H1 (cell line): ENCODE data around the gene SLIT3. TPM values are rescaled to one million over a fixed set of nuclear protein-coding genes. Genes with fewer than 3 reads are reported as not detected.

ENCODE experiments used
- CTCF ChIA-PET: fragments of 300-600 bp; sonication (Branson Sonifier 250); formaldehyde crosslinking; loops from one replicate; lab custom pipeline; 2021; ENCODE audit not compliant: partially characterized antibody; lab: Charles Lee
- POLR2A ChIA-PET: fragments of 300-600 bp; sonication (Branson Sonifier 250); formaldehyde crosslinking; loops from one replicate; lab custom pipeline; 2021; ENCODE audit warnings: inconsistent platforms; ENCODE audit not compliant: partially characterized antibody; lab: Charles Lee
- DNase-seq, 2 experiments: peaks; one replicate each; pipeline versions ENCODE4 v3.0.0 to v3.0.0-alpha.2; 2010 to 2022; ENCODE audit warnings: low spot score in 2 of 2, low read depth in 1 of 2, mixed read lengths in 1 of 2
- FAIRE-seq: peaks from 2 replicates; lab custom pipeline; 2011; peaks lifted over from hg19 to GRCh38; lab: Jason Lieb, UNC
- H2AFZ ChIP-seq: 2 replicates; pipeline ENCODE4 v1.8.1; 2012; ENCODE audit warnings: low read length, inconsistent platforms
- H2AK5ac ChIP-seq: 2 replicates; pipeline ENCODE4 v1.6.1; 2013; ENCODE audit warnings: low read depth, low read length
- H2BK120ac ChIP-seq: replicated peaks from 2 replicates; pipeline ENCODE3; 2013; ENCODE audit warnings: low read depth, low read length, inconsistent platforms
- H2BK12ac ChIP-seq: 2 replicates; pipeline ENCODE4 v1.6.1; 2013; ENCODE audit warnings: low read depth, low read length
- H2BK15ac ChIP-seq: 2 replicates; pipeline ENCODE4 v1.6.1; 2013; ENCODE audit warnings: low read length
- H2BK20ac ChIP-seq: 2 replicates; pipeline ENCODE4 v1.6.1; 2013; ENCODE audit warnings: low read length
- H2BK5ac ChIP-seq: 2 replicates; pipeline ENCODE4 v1.6.1; 2013; ENCODE audit warnings: low read depth, low read length
- H3K14ac ChIP-seq: 2 replicates; pipeline ENCODE4 v1.6.1; 2013; ENCODE audit warnings: inconsistent platforms; ENCODE audit not compliant: insufficient read length
- H3K18ac ChIP-seq: 2 replicates; pipeline ENCODE4 v1.6.1; 2013; ENCODE audit warnings: low read length; ENCODE audit errors: extremely low read depth
- H3K23ac ChIP-seq: 2 replicates; pipeline ENCODE4 v1.6.1; 2013; ENCODE audit warnings: inconsistent platforms; ENCODE audit not compliant: insufficient read length
- H3K23me2 ChIP-seq: 2 replicates; pipeline ENCODE4 v1.6.1; 2013; ENCODE audit warnings: low read depth, low read length
- H3K27ac ChIP-seq: 2 replicates; pipeline ENCODE4 v1.6.1; 2011; ENCODE audit warnings: low read depth, low read length, inconsistent platforms
- H3K27me3 ChIP-seq, 4 experiments: replicated peaks in 1 of 4; 1 replicate in 1 of 4; 2 replicates in 3 of 4; pipeline versions ENCODE4 v1.6.1 to v1.8.1; 2011 to 2013; ENCODE audit warnings: low read length in 3 of 4, mild to moderate bottlenecking in 3 of 4, inconsistent platforms in 2 of 4, mixed read lengths in 2 of 4, moderate library complexity in 1 of 4; ENCODE audit not compliant: control insufficient read depth in 3 of 4, insufficient read depth in 3 of 4; ENCODE audit errors: extremely low read depth in 1 of 4
- H3K36me3 ChIP-seq, 4 experiments: 2 replicates each; pipeline versions ENCODE4 v1.6.1 to v1.8.1; 2011 to 2013; ENCODE audit warnings: mild to moderate bottlenecking in 4 of 4, low read length in 3 of 4, moderate library complexity in 2 of 4, control low read depth in 1 of 4, inconsistent platforms in 1 of 4; ENCODE audit not compliant: insufficient read depth in 4 of 4, control insufficient read depth in 2 of 4
- H3K4ac ChIP-seq: replicated peaks from 2 replicates; pipeline ENCODE3; 2013; ENCODE audit warnings: low read length, low read depth, mixed read lengths, inconsistent platforms; ENCODE audit not compliant: insufficient read length
- H3K4me1 ChIP-seq, 4 experiments: replicated peaks in 1 of 4; 1 replicate in 1 of 4; 2 replicates in 3 of 4; pipeline versions ENCODE4 v1.6.1 to v1.8.1; 2011 to 2013; ENCODE audit warnings: low read length in 3 of 4, inconsistent platforms in 2 of 4, mixed read lengths in 1 of 4; ENCODE audit not compliant: insufficient read depth in 4 of 4, control insufficient read depth in 3 of 4
- H3K4me2 ChIP-seq, 2 experiments: 2 replicates each; pipeline versions ENCODE4 v1.6.1 to v1.8.1; 2011 to 2013; ENCODE audit warnings: low read depth in 2 of 2, low read length in 2 of 2, control low read depth in 1 of 2, inconsistent platforms in 1 of 2, mild to moderate bottlenecking in 1 of 2; ENCODE audit not compliant: insufficient read depth in 1 of 2
- H3K4me3 ChIP-seq, 4 experiments: fragments of 200-600, 300-600 bp in 1 of 4; sonication (generic), shearing (Covaris generic), sonication (Bioruptor Twin) in 1 of 4; 2 replicates each; pipeline versions ENCODE4 v1.5.1 to v1.8.1; 2011 to 2016; ENCODE audit warnings: low read length in 4 of 4, low read depth in 3 of 4, control low read depth in 2 of 4, inconsistent platforms in 2 of 4, mild to moderate bottlenecking in 2 of 4, mixed read lengths in 1 of 4, moderate library complexity in 1 of 4; ENCODE audit not compliant: insufficient read depth in 2 of 4; ENCODE audit errors: extremely low read depth in 1 of 4
- H3K56ac ChIP-seq: replicated peaks from 2 replicates; pipeline ENCODE3; 2013; ENCODE audit warnings: low read depth, mild to moderate bottlenecking, mixed read lengths, low read length, inconsistent platforms; ENCODE audit not compliant: insufficient read length
- H3K79me1 ChIP-seq: 2 replicates; pipeline ENCODE4 v1.6.1; 2013; ENCODE audit warnings: low read depth, low read length, control low read depth
- H3K79me2 ChIP-seq, 2 experiments: 2 replicates each; pipeline versions ENCODE4 v1.6.1 to v1.8.1; 2012 to 2013; ENCODE audit warnings: low read length in 2 of 2, mild to moderate bottlenecking in 2 of 2, inconsistent platforms in 1 of 2; ENCODE audit not compliant: insufficient read depth in 2 of 2, control insufficient read depth in 1 of 2
- H3K9ac ChIP-seq, 4 experiments: replicated peaks in 1 of 4; 1 replicate in 1 of 4; 2 replicates in 3 of 4; pipeline versions ENCODE4 v1.6.1 to v1.8.1; 2011 to 2013; ENCODE audit warnings: low read depth in 3 of 4, low read length in 3 of 4, control low read depth in 2 of 4, mild to moderate bottlenecking in 2 of 4, moderate library complexity in 2 of 4, inconsistent platforms in 1 of 4; ENCODE audit errors: extremely low read depth in 1 of 4
- H3K9me3 ChIP-seq, 2 experiments: 2 replicates each; pipeline versions ENCODE4 v1.6.1 to v1.8.1; 2012 to 2013; ENCODE audit warnings: mild to moderate bottlenecking in 2 of 2, moderate library complexity in 2 of 2, control low read depth in 1 of 2, inconsistent platforms in 1 of 2, low read depth in 1 of 2, low read length in 1 of 2, mixed read lengths in 1 of 2; ENCODE audit not compliant: insufficient read depth in 2 of 2
- H4K20me1 ChIP-seq, 2 experiments: replicated peaks in 1 of 2; 2 replicates each; pipeline versions ENCODE3 to v1.8.1; 2011 to 2013; ENCODE audit warnings: inconsistent platforms in 2 of 2, low read length in 2 of 2, mild to moderate bottlenecking in 1 of 2; ENCODE audit not compliant: insufficient read depth in 2 of 2, control insufficient read depth in 1 of 2
- H4K5ac ChIP-seq: 2 replicates; pipeline ENCODE4 v1.6.1; 2013; ENCODE audit warnings: low read length, low read depth, mixed read lengths, inconsistent platforms; ENCODE audit not compliant: insufficient read length
- H4K8ac ChIP-seq: 2 replicates; pipeline ENCODE4 v1.8.0; 2013; ENCODE audit warnings: mild to moderate bottlenecking, moderate library complexity, low read length, inconsistent platforms; ENCODE audit not compliant: insufficient read depth; ENCODE audit errors: extremely low read depth
- H4K91ac ChIP-seq: replicated peaks from 2 replicates; pipeline ENCODE3; 2013; ENCODE audit warnings: low read length, mixed read lengths, inconsistent platforms; ENCODE audit not compliant: insufficient read length
- E2F6 ChIP-seq: IDR thresholded peaks from 2 replicates; pipeline ENCODE4 v1.6.1; 2012; ENCODE audit warnings: inconsistent platforms
- SUZ12 ChIP-seq: fragments of 200-600 bp; sonication (generic); IDR thresholded peaks from 2 replicates; pipeline ENCODE4 v1.6.1; 2012; ENCODE audit warnings: mild to moderate bottlenecking, inconsistent platforms, low read length, moderate library complexity, mixed read lengths
- WGBS, 2 experiments: shearing (Covaris generic) in 1 of 2; methylation state at CpG; one replicate each; pipeline versions ENCODE4 v1.1.6 to v1.1.7; 2013 to 2015; ENCODE audit warnings: low lambda C conversion rate in 2 of 2, mixed read lengths in 2 of 2, inconsistent platforms in 1 of 2, low coverage in 1 of 2, missing lambda C conversion rate in 1 of 2; ENCODE audit not compliant: insufficient replicate concordance in 2 of 2, insufficient coverage in 1 of 2, insufficient read length in 1 of 2; ENCODE audit errors: extremely low coverage in 1 of 2, missing lambda C conversion rate in 1 of 2; 5-methylcytosine and 5-hydroxymethylcytosine counted together
- polyA plus RNA-seq, 7 experiments: library from polyadenylated mRNA; depleted of rRNA in 3 of 7; stranded (reverse) in 5 of 7; unstranded in 2 of 7; fragments of >200 nt in 5 of 7; fragments of 200-250 nt in 2 of 7; gene quantifications; 1 replicate in 5 of 7; 2 replicates in 1 of 7; 4 replicates in 1 of 7; pipeline versions ENCODE4 v1.2.1 to v1.2.3, GENCODE V29; 2011 to 2013; ENCODE audit warnings: missing spikeins in 2 of 7, mixed read lengths in 2 of 7
- total RNA-seq: library from RNA; stranded (reverse); fragmentation: NEBNext Ultra II Directional; extraction: Animal tissue kit (Norgen Biotek cat#: 25700); gene quantifications from 2 replicates; pipeline ENCODE4 v1.2.1, GENCODE V29; 2021

SLIT3 gene
- total and polyA plus RNA-seq, 2 of the 8 experiments (the other 6 are each of a cell fraction or from before 2014, with no cell fraction given): 1.1 to 1.2 TPM

- Histone ChIP-seq H4K91ac (no peak overlapping the region), H2BK120ac (no peak overlapping the region), H3K4me1 (peaks cover 0 to 3% (median 1%) of the 10 kb centered on the region in 4 experiments; a peak in 1 of 7 replicates), H2BK5ac (no peak overlapping the region), H3K23ac (no peak overlapping the region), H4K5ac (no peak overlapping the region), H2BK15ac (no peak overlapping the region), H3K79me2 (no peaks in the 10 kb centered on the region), H3K36me3 (no peaks in the 10 kb centered on the region), H3K18ac (no peak overlapping the region), H3K9ac (no peak overlapping the region), H2AK5ac (no peak overlapping the region), H3K4ac (no peak overlapping the region), H3K23me2 (no peaks in the 10 kb centered on the region; the same call in 1 of the 2 replicates), H3K4me3 (no peak overlapping the region), H2BK20ac (no peak overlapping the region), H3K9me3 (no peaks in the 10 kb centered on the region), H3K27me3 (no peaks in the 10 kb centered on the region; a peak in 1 of 7 replicates), H3K14ac (no peak overlapping the region), H2AFZ (no peak overlapping the region), H3K56ac (peak overlapping the region; percentile 6), H3K79me1 (no peaks in the 10 kb centered on the region), H3K4me2 (no peak overlapping the region), H4K20me1 (no peaks in the 10 kb centered on the region), H2BK12ac (no peak overlapping the region), H4K8ac (no peak overlapping the region), H3K27ac (no peak overlapping the region)
- TF ChIP-seq SUZ12 (no peak), E2F6 (peak; percentile 56; the same call in 1 of the 2 replicates)
- CTCF ChIA-PET: interaction anchor here (0.6 to 2.0 kb wide), 4 partner anchors 16 to 269 kb away, joined by 3 to 6 read pairs (median 4); no protein-coding TSS in a partner anchor
- POLR2A ChIA-PET: no interaction called here
- FAIRE-seq (no peak), DNase-seq (no peak)
- 76% methylated on average over 4 of the region's 4 CpGs; no CpG with 5 or more reads in 1 of the 2 experiments for WGBS, 2 experiments
Observed at GRCh38 chr5:168962306-168962705, 338.6 kb downstream of the SLIT3 start.
